TTC549 (cell line): ENCODE data around the gene UNC13D.
A peak's percentile ranks its signal among the peaks of the same experiment; 100 is the strongest.
"Not testable (repeated sequence)": the region's sequence is repeated elsewhere in the genome, so short reads cannot be mapped to it uniquely, and the experiment has no call there.

Experiments used
- FAIRE-seq: peaks from 2 replicates; lab custom pipeline; 2012; peaks lifted over from hg19 to GRCh38; lab: Jason Lieb, UNC

Gene UNC13D

DNA sequence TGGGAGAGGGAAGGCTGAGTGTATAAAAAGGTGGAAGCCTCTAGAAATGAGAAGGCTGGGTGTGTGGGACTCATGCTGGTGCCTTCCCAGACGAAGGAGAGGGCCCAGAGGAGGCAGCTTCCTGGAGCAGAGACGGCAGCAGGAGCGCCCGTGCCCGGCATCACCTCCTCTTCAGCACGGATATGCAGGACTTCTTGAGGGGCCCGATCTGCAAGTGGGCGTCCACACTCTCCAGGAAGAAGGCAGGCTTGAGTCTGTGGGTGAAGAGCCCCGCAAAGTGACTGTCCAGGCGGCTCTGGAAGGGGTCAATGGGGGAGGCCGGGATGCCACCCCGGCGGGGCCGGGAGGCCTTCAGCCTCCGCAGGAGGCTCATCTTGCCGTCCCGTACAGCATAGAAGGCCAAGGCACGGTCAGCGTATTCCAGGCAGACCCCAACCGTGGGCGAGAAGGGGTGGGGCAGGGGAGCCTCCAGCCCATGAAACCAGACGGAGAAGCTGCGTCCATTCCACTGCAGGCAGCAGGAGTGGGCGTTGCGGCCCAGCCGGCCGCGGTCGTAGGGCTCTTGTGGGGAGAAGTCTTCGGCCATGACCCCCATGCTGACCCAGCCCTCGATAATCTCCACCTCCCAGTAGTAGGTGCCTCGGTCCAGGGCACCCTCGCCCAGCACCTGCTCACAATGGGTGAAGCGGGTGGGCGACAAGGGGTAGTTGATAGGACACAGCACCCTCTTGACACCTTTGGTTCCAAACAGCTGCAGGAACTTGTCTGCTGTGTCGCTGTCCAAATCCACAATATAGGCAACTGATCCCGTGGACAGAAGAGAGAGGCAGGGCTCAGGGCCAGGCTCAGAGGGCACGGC lies 30.3 kb upstream of the UNC13D start:
- FAIRE-seq, result no peak

DNA sequence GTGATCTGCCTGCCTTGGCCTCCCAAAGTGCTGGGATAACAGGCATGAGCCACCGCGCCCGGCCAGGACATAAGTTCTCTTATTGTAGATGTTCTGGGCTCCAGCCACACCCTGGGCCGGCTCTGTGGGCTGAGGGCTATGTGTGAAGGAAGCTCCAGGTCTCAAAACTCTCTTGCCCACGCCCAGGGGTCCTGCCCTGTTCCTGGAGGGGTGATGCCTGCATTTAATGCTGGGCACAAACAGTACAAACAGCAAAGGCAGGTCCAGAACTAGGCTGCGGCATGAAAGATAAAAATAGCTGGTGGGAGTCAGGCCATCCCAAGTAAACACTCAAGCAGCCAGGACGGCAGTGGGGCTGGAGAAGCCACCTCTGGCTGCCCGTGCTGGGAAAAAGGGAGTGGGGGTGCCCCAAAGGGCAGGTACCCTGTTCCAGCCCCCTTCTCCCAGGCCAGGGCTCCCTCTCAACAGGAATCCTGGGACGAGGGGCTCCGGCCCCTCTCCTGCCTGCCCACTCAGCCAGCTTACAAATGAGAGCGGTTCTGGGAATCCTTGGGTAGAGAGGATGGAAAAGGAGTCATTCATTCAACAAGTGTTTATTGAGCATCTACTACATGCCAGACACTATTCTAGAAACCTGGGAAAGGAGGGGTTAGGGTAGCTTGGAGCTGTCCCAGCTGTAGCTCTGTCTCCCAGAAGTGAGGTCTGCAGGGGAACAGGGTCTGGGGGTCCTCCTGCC lies 29.6 kb upstream of the UNC13D start:
- FAIRE-seq, result no peak

DNA sequence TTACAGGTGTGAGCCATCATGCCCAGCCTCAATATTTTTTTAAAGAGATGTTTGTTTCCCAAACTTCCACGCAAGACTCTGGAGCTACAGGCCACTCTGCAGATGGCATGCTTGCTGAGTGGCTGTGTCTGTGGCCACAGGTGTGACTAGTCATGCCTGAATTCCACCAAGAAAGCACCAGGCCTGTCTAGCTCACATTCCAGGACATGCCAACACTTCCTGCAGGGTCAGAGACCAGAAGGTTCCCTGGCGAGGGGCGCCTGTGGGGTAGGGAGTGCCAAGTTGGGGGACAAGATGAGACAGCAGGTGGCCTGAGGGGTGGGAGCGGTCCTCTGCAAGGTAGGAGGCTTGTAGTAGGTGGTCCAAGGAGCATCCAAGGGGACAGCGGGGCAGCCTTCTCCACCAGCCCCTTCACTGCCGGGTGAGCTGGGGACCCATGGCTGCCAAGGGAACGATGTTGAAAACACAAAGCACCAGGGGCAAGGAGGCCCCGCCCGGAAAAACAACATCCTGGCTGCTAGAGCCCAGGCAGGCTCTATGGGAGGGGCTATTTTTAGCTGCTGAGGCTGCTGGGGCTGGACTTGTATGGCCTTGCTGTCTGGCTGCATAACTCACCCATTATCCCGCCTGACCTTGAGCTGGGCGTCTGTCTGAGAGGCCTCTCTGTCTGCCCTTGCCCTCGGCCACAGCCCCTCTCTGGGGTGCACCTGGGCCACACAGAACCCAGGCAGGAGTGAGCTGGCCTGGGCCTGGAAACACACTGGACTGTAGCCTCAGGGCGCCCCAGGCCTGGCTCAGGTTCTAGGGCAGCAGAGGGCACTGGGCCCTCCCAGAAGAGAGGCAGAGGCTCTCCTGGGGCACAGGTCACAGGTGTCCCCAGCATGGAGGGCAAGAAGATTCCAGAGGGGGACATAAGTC lies 28.5 kb upstream of the UNC13D start:
- no peak for FAIRE-seq

DNA sequence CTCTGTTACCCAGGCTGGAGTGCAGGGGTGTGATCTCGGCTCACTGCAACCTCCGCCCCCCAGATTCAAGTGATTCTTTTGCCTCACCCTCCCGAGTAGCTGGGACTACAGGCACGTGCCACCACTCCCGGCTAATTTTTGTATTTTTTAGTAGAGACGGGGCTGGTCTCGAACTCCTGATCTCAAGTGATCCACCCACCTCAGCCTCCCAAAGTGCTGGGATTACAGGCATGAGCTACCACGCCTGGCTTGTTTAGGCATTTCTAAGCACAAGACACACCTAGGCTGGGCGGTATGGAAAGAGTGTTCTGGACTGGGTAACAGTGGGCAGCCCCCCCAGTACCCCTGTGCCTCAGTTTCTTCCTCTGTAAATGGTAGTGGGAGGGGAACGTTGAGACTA lies 26.0 kb upstream of the UNC13D start:
- not testable (repeated sequence) for FAIRE-seq

DNA sequence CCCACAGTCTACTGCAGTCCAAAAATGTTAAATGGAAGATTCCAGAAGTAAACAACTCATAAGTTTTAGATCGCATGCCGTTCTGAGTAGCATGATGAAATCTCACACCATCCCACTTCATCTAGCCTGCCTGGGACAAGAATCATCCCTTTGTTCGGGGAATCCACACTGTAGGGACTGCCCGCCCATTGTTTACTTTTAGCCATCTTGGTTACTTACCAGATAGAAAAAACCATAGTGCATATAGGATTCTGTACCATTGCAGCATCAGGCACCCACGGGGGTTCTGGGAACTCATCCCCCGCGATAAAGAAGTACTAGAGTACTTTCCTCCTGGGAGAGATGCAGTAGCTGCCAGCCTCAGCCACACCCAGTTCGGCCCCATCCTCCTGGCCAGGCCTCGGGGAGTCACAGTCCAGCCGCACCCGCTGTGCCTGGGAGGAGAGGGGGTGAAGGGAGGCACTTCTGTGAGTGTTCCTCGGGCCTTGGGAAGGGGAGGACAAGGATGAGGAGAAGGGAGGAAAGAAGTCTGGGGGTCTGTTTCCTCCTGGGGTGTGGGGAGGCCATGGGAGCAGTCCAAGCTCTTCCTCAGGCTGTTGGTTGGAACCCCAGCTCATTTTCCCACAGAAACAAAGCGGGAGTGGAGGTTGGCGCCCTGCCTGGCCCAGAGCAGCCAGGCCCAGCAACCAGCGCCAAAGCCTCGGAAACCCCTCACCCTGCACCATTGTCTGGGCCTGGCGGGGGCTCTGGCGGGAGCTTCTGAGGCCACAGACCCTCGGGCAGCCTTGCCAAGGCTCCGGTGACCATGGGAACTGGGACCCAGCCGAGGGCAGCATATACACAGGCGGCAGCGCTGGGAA lies 25.3 kb upstream of the UNC13D start:
- no peak for FAIRE-seq

DNA sequence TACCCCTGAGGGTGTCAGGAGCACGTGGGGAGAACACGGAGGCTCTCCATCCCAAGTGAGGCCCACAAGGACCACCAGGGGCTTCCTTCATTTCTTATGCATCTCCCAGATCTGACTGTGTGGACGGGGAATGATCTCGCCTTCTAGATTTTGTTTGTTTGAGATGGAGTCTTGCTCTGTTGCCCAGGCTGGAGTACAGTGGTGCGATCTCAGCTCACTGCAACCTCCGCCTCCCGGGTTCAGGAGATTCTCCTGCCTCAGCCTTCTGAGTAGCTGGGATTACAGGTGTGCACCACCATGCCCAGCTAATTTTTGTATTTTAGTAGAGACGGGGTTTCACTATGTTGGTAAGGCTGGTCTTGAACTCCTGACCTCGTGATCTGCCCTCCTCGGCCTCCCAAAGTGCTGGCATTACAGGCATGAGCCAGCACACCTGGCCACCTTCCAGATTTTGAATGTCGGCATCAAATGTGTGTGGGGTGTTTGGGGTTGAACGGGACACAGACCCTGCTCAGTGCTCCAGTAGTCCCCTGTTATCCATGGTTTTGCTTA lies 24.6 kb upstream of the UNC13D start:
- not testable (repeated sequence) for FAIRE-seq

DNA sequence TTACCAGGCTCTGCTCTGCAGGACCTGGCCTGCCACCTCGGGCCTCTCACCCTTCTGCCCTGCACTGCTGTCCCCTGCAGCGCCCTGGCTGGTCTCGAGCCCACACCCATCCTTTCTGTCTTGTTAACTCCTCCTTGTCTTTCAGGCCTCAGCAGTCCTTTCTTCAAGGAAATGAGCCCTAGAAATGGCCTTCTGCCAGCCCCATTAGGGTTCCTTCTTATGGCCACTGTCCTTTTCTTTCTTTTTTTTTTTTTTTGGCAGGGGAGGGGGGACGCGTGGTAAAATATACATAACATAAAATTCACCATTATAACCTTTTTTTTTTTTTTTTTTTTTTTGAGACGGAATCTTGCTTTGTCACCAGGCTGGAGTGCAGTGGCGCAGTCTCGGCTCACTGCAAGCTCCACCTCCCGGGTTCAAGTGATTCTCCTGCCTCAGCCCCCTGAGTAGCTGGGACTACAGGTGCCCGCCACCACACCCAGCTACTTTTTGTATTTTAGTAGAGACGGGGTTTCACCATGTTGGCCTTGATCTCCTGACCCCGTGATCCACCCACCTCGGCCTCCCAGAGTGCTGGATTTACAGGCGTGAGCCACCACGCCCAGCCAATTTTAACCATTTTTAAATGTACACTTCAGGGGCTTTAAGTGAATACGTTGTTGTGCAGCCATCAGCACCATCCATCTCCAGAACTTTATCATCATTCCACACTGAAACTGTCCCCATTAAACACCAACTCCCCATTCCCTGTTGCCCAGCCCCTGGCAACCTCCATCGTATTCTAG lies 21.4 kb upstream of the UNC13D start:
- not testable (repeated sequence) for FAIRE-seq

DNA sequence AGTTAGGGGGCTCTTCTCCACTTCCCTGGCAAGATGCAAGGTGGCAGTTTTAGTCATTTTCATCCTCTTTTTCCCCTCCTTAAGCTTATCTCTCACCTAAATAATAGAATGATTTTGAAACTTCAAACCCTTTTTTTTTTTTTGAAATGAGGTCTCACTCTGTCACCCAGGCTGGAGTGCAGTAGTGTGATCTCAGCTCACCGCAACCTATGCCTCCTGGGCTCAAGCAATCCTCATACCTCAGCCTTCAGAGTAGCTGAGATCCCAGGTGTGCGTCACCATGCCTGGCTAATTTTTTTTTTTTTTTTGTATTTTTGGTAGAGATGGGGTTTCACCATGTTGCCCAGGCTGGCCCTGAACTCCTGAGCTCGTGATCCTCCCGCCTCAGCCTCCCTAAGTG lies 20.7 kb upstream of the UNC13D start:
- FAIRE-seq, result not testable (repeated sequence)

DNA sequence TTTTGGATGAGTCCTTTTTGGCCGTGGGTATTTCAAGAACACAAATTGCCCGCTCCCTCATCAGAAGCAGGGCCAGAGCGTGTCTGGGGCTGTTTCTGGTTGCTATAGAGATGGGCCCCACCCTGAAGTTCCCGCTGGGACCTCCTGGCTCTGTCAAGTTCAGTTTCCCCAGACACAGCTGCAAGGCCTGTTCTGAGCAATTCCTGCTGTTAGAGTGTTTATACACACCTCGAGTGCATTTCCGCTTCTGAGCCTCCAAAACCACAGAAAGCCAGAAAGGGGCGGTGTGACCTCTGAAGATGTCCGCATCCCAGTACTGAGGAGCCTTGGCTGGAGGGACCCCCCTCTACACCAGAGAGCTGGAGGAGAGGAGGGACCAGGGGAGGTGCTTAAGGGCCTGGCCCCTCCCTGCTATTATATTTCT lies 20.3 kb upstream of the UNC13D start:
- no peak for FAIRE-seq

DNA sequence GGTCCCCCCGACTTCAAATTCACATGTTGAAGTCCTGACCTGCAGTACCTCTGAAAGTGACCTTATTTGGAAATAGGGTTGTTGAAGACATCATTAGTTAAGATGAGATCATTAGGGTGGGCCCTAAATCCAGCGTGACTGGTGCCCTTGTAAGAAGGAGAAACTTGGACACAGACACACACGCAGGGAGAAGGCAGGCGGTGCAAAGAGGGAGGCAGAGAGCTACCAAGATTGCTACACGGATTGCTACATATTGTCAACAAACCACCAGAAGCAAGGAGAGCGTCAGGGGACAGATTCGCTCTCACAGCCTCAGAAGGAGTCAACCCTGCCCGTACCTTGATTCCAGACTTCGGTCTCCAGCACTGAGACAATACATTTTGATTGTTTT lies 17.7 kb upstream of the UNC13D start:
- no peak for FAIRE-seq

DNA sequence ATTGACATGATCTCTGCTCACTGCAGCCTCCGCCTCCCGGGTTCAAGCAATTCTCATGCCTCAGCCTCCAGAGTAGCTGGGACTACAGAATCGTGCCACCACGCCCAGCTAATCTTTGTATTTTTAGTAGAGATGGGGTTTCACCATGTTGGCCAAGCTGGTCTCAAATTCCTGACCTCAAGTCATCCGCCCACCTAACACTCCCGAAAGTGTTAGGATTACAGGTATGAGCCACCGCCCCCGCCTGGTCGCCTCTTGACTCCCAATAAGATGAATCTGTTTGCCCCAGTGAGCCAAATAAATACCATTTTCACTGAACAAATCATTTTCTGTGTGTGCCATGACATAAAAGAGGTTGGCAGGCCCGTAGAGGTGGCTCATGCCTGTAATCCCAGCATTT lies 15.2 kb upstream of the UNC13D start:
- FAIRE-seq, result not testable (repeated sequence)

DNA sequence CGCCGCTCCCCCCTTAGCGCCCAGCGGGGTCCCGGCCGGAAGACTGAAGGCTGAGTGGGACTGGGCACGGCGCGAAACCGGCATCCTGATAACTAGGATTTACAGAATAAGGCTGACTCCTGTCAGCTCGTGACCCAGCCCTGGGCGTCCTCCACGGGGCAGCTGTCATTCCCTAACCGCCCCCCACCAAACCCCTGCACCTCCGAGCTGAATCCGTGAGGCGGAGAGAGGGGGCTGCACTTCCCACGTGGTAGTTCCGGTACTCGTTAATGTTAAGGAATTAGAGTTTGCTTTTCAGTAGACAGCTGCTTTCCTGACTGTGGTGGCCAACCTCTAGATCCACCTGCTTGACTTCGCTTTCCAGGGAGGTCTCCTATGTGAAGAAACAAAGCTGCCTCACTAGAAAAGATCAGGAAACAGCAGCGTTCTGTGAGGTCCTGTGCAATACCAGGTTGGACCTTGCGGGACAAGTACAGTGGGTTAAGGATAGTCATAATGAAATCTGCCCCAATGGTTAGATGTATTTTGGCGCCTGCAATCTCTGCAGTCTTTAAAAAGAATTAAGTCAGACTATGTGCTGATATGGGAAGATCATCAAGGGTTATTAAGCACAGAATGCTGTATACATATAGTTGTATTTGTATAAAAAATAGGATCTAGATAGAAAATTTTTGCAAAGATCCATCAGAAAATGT lies 12.0 kb upstream of the UNC13D start:
- FAIRE-seq, result no peak

DNA sequence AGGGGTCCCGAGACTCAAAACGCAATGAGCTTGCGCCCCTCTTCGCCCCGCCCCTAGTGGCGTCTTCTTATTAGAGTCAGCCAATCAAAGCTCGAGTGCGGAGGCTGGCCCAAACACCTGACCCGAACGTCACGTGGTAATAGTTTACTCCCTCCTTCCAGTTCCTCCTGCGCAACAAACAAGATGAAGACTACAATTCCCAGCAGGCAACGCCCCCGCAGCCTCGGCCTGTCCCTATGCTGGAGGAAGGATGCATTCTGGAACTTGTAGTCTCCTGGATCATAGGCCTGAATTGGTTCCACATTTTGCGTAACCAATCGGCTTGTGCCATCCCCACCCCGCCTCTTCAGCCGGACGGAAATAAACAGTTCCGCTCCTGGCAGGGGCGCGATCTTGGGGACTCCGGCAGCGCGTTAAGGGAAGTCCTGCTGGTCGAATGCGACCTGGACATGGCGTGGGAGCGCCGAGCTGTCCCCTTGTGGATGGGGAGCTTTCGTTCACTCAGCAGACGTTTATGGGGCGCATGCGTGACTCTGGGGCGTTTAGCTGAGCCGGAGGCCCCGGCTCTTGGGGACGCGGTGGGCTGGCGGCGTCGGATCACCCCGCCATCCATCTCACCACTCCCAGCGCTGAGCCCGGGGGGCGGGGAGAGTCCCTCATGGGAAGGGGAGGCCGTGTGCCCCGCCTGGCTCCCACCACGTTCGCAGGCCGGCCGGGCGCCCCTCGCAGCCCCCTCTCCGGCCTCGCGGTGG lies 11.3 kb upstream of the UNC13D start, which contains the start of gene WBP2:
Gene WBP2, minus strand, starts transcription at position 26 of the 752 bp plus-strand sequence. CDS start 38 bp downstream, outside the sequence.
- FAIRE-seq, result peak; percentile 97

DNA sequence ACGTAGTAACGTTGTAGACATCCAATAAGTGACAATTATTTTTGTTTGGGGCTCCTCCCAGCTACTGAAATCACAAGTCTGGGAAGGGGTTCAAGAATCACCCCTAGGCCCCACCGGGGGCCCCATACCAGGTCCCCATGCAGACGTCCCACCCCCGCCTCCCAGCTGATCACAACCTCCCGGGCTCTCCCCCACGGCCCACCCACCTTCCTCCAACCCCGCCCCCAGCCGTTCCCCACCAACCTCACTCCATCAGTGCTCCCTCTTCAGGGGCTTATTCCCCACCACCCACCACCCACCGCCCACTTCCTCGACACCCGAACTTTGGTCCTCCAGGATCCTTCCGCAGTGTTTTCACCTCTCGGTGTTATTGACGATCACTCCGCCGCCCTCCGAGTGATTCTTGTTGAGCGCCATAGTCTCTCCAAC lies 10.7 kb upstream of the UNC13D start:
- no peak for FAIRE-seq

DNA sequence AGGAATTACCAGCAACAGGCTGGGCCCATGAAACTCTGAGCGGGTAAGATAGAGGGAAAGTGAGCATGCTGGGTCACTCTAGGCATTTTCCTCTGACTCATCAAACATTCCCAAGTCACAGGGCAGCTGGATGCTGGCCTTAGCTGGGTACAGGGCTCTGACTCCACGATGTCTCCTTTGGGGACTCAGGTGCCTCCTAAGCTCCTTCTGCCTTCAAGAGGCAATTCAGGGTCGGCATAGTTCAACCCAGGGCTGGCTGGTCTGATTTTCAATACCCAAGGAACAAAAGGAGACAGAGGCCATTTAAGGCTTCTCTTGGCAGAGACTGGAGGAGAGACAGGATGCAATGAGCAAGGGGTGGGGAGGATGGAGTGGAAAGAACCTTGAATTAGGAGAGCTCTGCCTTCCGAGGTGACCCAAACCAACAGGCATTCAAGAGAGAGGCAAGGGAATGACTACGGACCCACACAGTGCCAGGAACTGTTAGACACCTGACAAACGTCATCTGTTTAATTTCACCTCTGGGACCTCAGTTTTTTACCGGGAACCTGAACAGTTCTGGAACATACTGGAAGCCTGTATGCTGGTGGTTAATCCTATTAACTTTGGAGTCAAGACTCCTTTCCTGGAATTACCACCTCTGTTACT lies 10.0 kb upstream of the UNC13D start:
- FAIRE-seq, result no peak

DNA sequence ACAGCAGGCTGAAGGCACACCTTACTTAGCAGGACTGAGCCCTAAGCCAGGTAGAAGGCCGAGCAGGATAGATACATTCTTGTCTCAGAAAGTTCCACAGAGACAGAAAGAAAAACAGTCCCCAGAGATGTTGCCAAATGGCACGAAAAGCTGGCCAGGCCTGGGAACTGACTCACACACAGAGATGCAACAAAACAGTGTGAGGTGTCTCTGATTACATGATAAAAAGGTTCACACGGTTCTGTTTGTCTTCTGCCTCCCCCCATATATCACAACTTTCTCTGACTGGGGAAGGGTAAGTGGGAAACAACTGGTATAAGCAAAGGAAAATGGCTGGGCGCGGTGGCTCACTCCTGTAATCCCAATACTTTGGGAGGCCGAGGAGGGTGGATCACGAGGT lies 9.2 kb upstream of the UNC13D start:
- no peak for FAIRE-seq

DNA sequence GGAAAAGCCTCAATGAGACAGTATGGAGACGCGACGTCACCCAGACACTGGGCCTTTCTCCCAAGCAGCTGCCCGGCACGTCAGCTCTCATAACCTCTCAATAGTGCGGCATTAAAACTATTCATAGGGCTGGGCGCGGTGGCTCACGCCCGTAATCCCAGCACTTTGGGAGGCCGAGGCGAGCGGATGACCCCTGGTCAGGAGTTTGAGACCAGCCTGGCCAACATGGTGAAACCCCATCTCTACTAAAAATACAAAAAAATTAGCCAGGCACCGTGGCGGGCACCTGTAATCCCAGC lies 7.4 kb upstream of the UNC13D start:
- FAIRE-seq, result not testable (repeated sequence)

DNA sequence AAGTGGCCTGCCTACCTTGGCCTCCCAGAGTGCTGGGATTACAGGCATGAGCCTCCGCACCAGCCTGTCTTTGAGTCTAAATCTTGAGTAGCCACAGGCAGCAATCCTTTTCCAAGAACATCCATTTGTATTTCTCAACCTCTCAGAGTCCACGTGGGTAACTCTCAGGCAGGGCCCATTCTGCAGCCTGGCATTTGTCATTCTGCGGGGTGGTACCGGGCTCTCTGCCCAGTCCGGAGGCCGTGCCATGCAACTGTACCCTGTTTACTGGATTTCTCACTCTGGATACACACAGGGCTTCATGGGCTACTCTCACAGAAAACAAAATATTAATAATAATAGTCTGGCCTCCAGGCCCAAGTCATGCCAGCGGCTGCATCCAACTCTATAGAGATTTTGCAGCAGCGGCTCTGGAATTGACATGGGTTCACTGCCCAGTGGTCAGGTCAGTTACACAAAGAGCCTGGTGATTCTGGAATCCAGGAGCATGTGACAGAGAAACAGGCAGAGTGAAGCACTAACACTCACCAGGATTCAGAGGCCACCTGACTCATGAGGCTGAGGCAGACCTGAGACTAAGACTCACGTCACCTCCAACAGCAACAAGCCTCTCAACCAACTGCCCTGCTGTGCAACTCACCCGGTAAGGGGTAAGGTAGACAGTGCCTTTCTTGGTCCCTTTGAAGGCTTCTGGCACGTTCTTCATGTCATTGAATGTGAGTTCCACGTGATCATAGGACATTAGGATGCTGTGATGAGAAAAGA lies 6.9 kb upstream of the UNC13D start:
- FAIRE-seq, result no peak
